GM21529 (cell line): Measurements from ENCODE around the gene TMEM109.

Experiments used
- ATAC-seq: cut with Tn5 transposase; IDR thresholded peaks from one replicate; pipeline ENCODE4 v1.9.1; 2021; ENCODE audit not compliant: unreplicated experiment

The TMEM109 gene

GRCh38 chr11:60924906-60925853, 11.2 kb downstream of the TMEM109 start:
- peak; percentile 18 for ATAC-seq

GRCh38 chr11:60925868-60926267, 11.9 kb downstream of the TMEM109 start:
- ATAC-seq = no peak

GRCh38 chr11:60926500-60926899, 12.5 kb downstream of the TMEM109 start:
- no peak for ATAC-seq

- no peak for ATAC-seq
Measured at GRCh38 chr11:60927061-60927592, 13.2 kb downstream of the TMEM109 start.

GRCh38 chr11:60927600-60927999, 13.6 kb downstream of the TMEM109 start:
- ATAC-seq = no peak

- ATAC-seq = no peak
Measured at GRCh38 chr11:60928563-60929001, 14.6 kb downstream of the TMEM109 start.

GRCh38 chr11:60929764-60930163, 15.8 kb downstream of the TMEM109 start:
- ATAC-seq = no peak

- no peak for ATAC-seq
Measured at GRCh38 chr11:60930394-60930793, 16.4 kb downstream of the TMEM109 start.

GRCh38 chr11:60931917-60932316, 18.0 kb downstream of the TMEM109 start:
- no peak for ATAC-seq

- ATAC-seq = no peak
Measured at GRCh38 chr11:60932605-60933356, 18.8 kb downstream of the TMEM109 start.

- ATAC-seq = no peak
Measured at GRCh38 chr11:60933416-60934123, 19.6 kb downstream of the TMEM109 start.

- no peak for ATAC-seq
Measured at GRCh38 chr11:60934124-60934789, 20.3 kb downstream of the TMEM109 start.

- ATAC-seq = no peak
Measured at GRCh38 chr11:60934790-60935605, 21.0 kb downstream of the TMEM109 start.

GRCh38 chr11:60935676-60936442, 21.9 kb downstream of the TMEM109 start:
- no peak for ATAC-seq

GRCh38 chr11:60936467-60937143, 22.6 kb downstream of the TMEM109 start:
- no peak for ATAC-seq

- no peak for ATAC-seq
Measured at GRCh38 chr11:60937144-60937527, 23.2 kb downstream of the TMEM109 start.

- no peak for ATAC-seq
Measured at GRCh38 chr11:60937811-60938210, 23.9 kb downstream of the TMEM109 start.

GRCh38 chr11:60938500-60938899, 24.5 kb downstream of the TMEM109 start:
- no peak for ATAC-seq
